GM13976 (cell line): ENCODE measurements around the gene NEK6.

Source experiments
- DNase-seq: peaks from one replicate; pipeline ENCODE4 v3.0.0; 2012; ENCODE audit warnings: low spot score
- in situ Hi-C: fragments of 300-500 bp; cut with MboI; formaldehyde crosslinking; loops from one replicate; pipeline ENCODE4 v1.12.0; 2022; ENCODE audit warnings: low sequenced_read_pairs, mixed read lengths, inconsistent platforms; ENCODE audit not compliant: unreplicated experiment
- TF ChIP-seq, protein P1 (sequence below): IDR thresholded peaks from 2 replicates; pipeline ENCODE4 v1.5.1; 2012; ENCODE audit warnings: borderline replicate concordance, mild to moderate bottlenecking; ENCODE audit not compliant: insufficient read depth; ENCODE audit errors: extremely low read depth, missing control alignments, control extremely low read depth

NEK6 gene

DNA sequence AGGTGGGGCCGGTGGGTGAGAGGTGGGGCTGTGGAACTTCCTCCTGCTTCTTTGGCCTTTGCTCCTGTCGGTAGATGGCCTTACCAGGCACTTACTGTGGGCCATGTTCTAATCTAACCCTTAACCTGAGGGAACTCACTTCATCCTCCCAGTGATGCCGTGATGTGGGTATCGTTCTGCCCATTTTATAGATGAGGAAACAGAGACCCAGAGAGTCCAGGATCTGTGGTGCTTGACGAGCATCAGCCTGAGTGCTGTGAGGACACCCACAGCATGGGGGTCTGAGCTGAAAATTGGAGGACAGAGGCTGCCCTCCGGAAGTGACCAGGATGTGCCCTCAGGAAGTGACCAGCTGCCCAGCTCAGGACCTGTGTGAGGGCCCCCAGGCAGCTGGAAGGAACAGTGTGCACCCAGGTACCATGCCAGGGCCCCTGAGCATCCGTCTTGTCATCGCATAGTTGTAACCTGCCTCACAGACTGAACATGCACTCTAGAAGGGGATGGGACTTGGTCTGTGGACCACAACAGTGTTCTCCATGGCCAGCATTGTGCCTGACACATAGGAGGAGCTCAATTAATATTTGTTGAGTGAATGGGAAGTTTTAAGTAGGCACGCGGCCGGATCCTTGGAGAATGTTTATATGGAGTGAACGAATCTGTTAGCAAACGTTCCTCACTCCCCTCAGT lies 8.5 kb downstream of the NEK6 start:
- TF ChIP-seq, protein P1, sequence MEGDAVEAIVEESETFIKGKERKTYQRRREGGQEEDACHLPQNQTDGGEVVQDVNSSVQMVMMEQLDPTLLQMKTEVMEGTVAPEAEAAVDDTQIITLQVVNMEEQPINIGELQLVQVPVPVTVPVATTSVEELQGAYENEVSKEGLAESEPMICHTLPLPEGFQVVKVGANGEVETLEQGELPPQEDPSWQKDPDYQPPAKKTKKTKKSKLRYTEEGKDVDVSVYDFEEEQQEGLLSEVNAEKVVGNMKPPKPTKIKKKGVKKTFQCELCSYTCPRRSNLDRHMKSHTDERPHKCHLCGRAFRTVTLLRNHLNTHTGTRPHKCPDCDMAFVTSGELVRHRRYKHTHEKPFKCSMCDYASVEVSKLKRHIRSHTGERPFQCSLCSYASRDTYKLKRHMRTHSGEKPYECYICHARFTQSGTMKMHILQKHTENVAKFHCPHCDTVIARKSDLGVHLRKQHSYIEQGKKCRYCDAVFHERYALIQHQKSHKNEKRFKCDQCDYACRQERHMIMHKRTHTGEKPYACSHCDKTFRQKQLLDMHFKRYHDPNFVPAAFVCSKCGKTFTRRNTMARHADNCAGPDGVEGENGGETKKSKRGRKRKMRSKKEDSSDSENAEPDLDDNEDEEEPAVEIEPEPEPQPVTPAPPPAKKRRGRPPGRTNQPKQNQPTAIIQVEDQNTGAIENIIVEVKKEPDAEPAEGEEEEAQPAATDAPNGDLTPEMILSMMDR = no peak
- DNase-seq = no peak
- in situ Hi-C loops = no loop called here

DNA sequence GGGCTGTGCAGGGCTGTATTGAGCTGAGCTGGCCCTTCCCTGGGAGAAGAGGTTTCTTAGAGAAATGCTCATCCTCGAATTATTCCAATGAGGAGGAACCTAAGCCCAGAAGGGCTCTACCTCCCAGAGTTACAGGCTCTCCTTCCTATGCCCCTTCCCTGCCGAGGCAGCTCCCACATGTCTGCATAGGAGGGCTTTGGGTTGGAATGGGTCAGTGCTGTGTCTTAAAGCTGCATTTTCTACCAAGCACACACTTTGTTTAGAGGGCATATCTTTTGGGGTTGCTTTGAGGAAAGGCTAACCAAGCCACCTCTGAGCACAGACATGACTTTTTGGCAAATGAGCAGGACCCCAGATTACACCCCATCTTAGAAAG lies 9.1 kb downstream of the NEK6 start:
- in situ Hi-C loops = no loop called here
- TF ChIP-seq, protein P1 = no peak
- no peak for DNase-seq

DNA sequence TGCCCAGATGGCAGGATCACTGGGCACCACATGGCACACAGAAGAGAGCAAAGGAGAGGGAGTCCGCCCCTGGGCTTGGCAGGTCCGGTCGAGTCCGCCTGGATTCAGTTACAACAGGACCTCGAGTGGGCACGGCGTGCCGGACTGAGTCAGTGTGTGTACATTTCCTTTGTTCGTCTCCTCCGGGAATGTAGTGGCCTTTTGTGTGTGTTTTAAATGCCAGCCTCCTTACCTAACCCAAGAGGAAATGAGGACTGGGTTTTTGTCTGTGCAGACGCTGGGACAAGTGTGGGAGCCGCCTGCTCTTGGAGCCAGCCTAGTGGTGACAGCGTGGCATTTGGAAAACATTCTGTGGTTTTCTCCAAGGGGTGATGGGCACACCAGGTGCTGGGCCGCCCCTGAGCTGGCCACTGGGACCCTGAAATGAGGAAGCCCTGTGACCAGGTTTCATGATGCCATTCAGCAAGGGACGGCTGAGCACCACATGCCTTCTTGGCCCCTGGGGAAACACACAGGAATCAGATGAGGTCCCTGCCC lies 9.6 kb downstream of the NEK6 start:
- in situ Hi-C loops = no loop called here
- TF ChIP-seq, protein P1 = no peak
- no peak for DNase-seq

DNA sequence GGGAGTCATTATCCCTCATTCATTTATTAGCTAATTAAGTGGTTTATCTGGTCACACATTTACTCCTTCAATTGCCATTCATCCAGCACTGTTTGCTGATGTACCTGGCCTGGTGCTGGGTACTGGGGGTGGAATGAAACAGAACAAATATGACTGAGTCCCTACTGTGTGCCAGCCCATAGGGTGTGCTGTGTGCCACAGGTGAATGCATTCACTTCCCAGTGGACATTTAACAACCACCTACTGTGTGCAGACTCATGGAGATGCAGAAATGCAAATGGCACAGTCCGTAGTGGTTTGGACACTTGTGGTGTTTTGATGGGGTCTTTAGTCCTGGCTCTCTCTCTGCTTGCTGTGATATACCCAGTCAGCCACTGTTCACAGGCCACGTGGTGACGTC lies 10.5 kb downstream of the NEK6 start:
- in situ Hi-C loops = no loop called here
- DNase-seq = no peak

DNA sequence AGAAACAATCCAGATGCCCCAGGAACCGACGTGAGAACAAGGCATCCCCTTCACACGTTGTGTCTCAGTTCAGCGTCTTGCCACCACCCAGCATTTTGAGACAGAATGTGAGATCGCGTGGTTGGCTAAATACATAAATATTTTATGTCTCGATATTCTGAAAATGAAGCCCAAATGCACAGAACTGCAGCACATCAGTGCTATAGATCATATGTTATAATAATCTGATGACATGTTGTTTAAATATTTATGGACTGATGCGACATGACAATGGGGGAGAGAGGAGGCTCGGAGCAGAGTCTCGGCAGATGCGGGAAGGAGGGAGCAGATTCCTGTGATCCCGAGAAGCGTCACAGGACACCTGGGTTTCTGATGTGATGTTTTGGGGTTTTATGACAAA lies 10.9 kb downstream of the NEK6 start:
- TF ChIP-seq, protein P1 = no peak
- in situ Hi-C loops = no loop called here
- DNase-seq = no peak

More for the DNA sequence above, 10.5 kb downstream of the NEK6 start:
- TF ChIP-seq, protein P1 = no peak

DNA sequence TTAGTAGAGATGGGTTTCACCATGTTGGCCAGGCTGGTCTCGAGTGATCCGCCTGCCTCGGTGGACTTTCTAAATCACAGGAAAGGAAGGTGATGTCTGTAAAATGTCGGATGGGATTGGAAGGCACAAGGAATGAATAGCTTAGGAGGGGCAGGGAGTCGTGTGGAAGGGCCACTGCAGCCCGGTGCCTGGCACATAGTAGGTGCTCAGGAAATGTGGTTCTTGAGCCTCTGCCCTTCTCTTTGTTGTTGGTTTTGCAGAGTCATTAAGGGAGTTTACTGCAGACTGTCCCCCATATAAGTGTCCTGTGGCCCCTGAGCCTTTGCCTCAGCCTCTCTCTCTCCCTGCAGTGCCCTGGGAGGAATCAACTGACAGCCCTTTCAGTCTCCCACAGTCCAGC lies 11.8 kb downstream of the NEK6 start:
- in situ Hi-C loops = no loop called here
- DNase-seq = no peak
- TF ChIP-seq, protein P1 = no peak
